Lower lobe of right lung (tissue), 2 donors: ENCODE data around the gene RMC1. TPM values are rescaled to one million over a fixed set of nuclear protein-coding genes. Genes with fewer than 3 reads are reported as not detected.
A peak's percentile ranks its signal among the peaks of the same experiment; 100 is the strongest.

Experiments used
- ATAC-seq, 2 donors: fragments of 200-7000 bp; cut with Tn5 transposase; one replicate each; pipeline ENCODE4 v1.9.1; 2020 to 2022; ENCODE audit warnings: mild to moderate bottlenecking in 2 of 2, moderate library complexity in 2 of 2
- DNase-seq: peaks from one replicate; pipeline ENCODE4 v3.0.0-alpha.2; 2020
- H3K27ac ChIP-seq: fragments of 200-600 bp; one replicate; pipeline ENCODE4 v1.8.0; 2022
- H3K27me3 ChIP-seq: fragments of 200-600 bp; one replicate; pipeline ENCODE4 v1.8.0; 2022; ENCODE audit warnings: low read depth
- H3K36me3 ChIP-seq: fragments of 200-600 bp; one replicate; pipeline ENCODE4 v1.8.0; 2022; ENCODE audit warnings: mild to moderate bottlenecking
- H3K4me1 ChIP-seq: fragments of 200-600 bp; one replicate; pipeline ENCODE4 v1.8.0; 2022
- H3K4me3 ChIP-seq: fragments of 200-600 bp; one replicate; pipeline ENCODE4 v1.8.0; 2022; ENCODE audit warnings: mild to moderate bottlenecking
- H3K9me3 ChIP-seq: fragments of 200-600 bp; one replicate; pipeline ENCODE4 v1.8.0; 2022
- CTCF ChIP-seq: fragments of 200-600 bp; IDR thresholded peaks from one replicate; pipeline ENCODE4 v1.8.0; 2022; ENCODE audit warnings: antibody characterized with exemption, mild to moderate bottlenecking
- intact Hi-C: fragments of 100-400 bp; cut with DNase I; formaldehyde crosslinking; loops from one replicate; pipeline ENCODE4 v1.11.0; 2022
- total RNA-seq: library from RNA; stranded (reverse); fragmentation: NEBNext Ultra II Directional; extraction: Animal tissue kit (Norgen Biotek cat#: 25700); gene quantifications from one replicate; pipeline ENCODE4 v1.2.1, GENCODE V29; 2021
- donor health status: DM: no; HTN: yes; CAD: no; lungs with severe emphysema.

The RMC1 gene
- total RNA-seq, 1 donor from 2014 or later: 34.2 TPM

GRCh38 chr18:23499291-23499781 lies 4.0 kb upstream of the RMC1 start:
- Histone ChIP-seq H3K27me3 (no peaks in the 10 kb centered on the region), H3K36me3 (no peaks in the 10 kb centered on the region), H3K27ac (no peak overlapping the region), H3K9me3 (no peaks in the 10 kb centered on the region), H3K4me1 (peaks cover 20% of the 10 kb centered on the region), H3K4me3 (no peak overlapping the region)
- intact Hi-C loops: no loop called here
- ATAC-seq (no peak), DNase-seq (no peak)
- TF ChIP-seq CTCF: no peak

- no peaks in the 10 kb centered on the region for H3K9me3 ChIP-seq
- no peak overlapping the region for H3K4me3 ChIP-seq
- no peak for DNase-seq
- peaks cover 6% of the 10 kb centered on the region for H3K36me3 ChIP-seq
- H3K27me3 ChIP-seq: no peaks in the 10 kb centered on the region
- H3K27ac ChIP-seq: no peak overlapping the region
- intact Hi-C loops: no loop called here
- H3K4me1 ChIP-seq: peaks cover 41% of the 10 kb centered on the region
- no peak for TF ChIP-seq CTCF
- no peak for ATAC-seq
These were observed 1.7 kb upstream of the RMC1 start for GRCh38 chr18:23501626-23502025.

GRCh38 chr18:23502516-23503037 lies 734 bp upstream of the RMC1 start:
- DNase-seq: no peak
- H3K27ac ChIP-seq: peak overlapping the region; percentile 96
- peaks cover 15% of the 10 kb centered on the region for H3K36me3 ChIP-seq

GRCh38 chr18:23503963-23504344 lies 643 bp downstream of the RMC1 start:
- DNase-seq (no peak), ATAC-seq (no peak)
- peaks cover 40% of the 10 kb centered on the region for H3K4me1 ChIP-seq
- no peaks in the 10 kb centered on the region for H3K27me3 ChIP-seq
- intact Hi-C loops: no loop called here
- no peak for TF ChIP-seq CTCF
- H3K27ac ChIP-seq: peak overlapping the region; percentile 96
- no peaks in the 10 kb centered on the region for H3K9me3 ChIP-seq
- peaks cover 29% of the 10 kb centered on the region for H3K36me3 ChIP-seq
- peak overlapping the region; percentile 97 for H3K4me3 ChIP-seq

More at GRCh38 chr18:23502516-23503037, 734 bp upstream of the RMC1 start:
- Histone ChIP-seq H3K4me3 (peak overlapping the region; percentile 97), H3K27me3 (no peaks in the 10 kb centered on the region), H3K9me3 (no peaks in the 10 kb centered on the region), H3K4me1 (peaks cover 41% of the 10 kb centered on the region)
- intact Hi-C loops: no loop called here
- TF ChIP-seq CTCF: no peak
- no peak for ATAC-seq

GRCh38 chr18:23504720-23505119 lies 1.4 kb downstream of the RMC1 start:
- TF ChIP-seq CTCF: no peak
- ATAC-seq (peak in 1 of 2 donors; percentile 13), DNase-seq (no peak)
- intact Hi-C loops: no loop called here
- Histone ChIP-seq H3K9me3 (no peaks in the 10 kb centered on the region), H3K27ac (peak overlapping the region; percentile 96), H3K27me3 (no peaks in the 10 kb centered on the region), H3K4me1 (peaks cover 34% of the 10 kb centered on the region), H3K4me3 (peak overlapping the region; percentile 97), H3K36me3 (peaks cover 37% of the 10 kb centered on the region)
